Brain microvascular endothelial cell (primary cell): ENCODE data around the gene ADRA2A.

Source experiments
- DNase-seq: peaks from one replicate; pipeline ENCODE4 v3.0.0-alpha.2; 2020
- H3K27ac ChIP-seq: fragments of 250-450 bp; sonication (Bioruptor Pico); 2 replicates; pipeline ENCODE4 v1.5.1; 2020; ENCODE audit warnings: mild to moderate bottlenecking, moderate library complexity
- H3K27me3 ChIP-seq: fragments of 250-450 bp; sonication (Bioruptor Pico); replicated peaks from 2 replicates; pipeline ENCODE4 v1.5.1; 2020; ENCODE audit warnings: mild to moderate bottlenecking
- H3K36me3 ChIP-seq: fragments of 250-450 bp; sonication (Bioruptor Pico); replicated peaks from 2 replicates; pipeline ENCODE4 v1.5.1; 2020; ENCODE audit warnings: mild to moderate bottlenecking
- H3K4me3 ChIP-seq: 2 replicates; pipeline ENCODE4 v1.5.1; 2011; ENCODE audit warnings: low read depth, mild to moderate bottlenecking, control low read depth, low read length, moderate library complexity
- CTCF ChIP-seq: IDR thresholded peaks from 2 replicates; pipeline ENCODE4 v1.5.1; 2011; ENCODE audit warnings: low read depth, mild to moderate bottlenecking, moderate library complexity, low read length, control low read depth, inconsistent platforms; ENCODE audit errors: missing control alignments
- in situ Hi-C: cut with HindIII; loops from 2 replicates; pipeline ENCODE4 v1.10.0; 2017; ENCODE audit warnings: low sequenced_read_pairs, low pct_ligation_motif_present

Gene ADRA2A

GRCh38 chr10:111118758-111119157, 41.9 kb downstream of the ADRA2A start:
- TF ChIP-seq CTCF, result no peak
- no peak overlapping the region for H3K27ac ChIP-seq
- H3K27me3 ChIP-seq, result no peaks in the 10 kb centered on the region
- H3K36me3 ChIP-seq, result no peaks in the 10 kb centered on the region
- in situ Hi-C loops, result no loop called here
- no peak overlapping the region for H3K4me3 ChIP-seq
- DNase-seq, result no peak

- DNase-seq, result no peak
Measured at GRCh38 chr10:111119637-111120036, 42.8 kb downstream of the ADRA2A start.

GRCh38 chr10:111122127-111122526, 45.3 kb downstream of the ADRA2A start:
- H3K4me3 ChIP-seq, result no peak overlapping the region
- H3K27me3 ChIP-seq, result no peaks in the 10 kb centered on the region
- DNase-seq, result no peak
- H3K36me3 ChIP-seq, result no peaks in the 10 kb centered on the region
- no peak overlapping the region for H3K27ac ChIP-seq
- TF ChIP-seq CTCF, result no peak
- in situ Hi-C loops, result no loop called here

More at GRCh38 chr10:111119637-111120036, 42.8 kb downstream of the ADRA2A start:
- in situ Hi-C loops, result no loop called here
- Histone ChIP-seq H3K27ac (no peak overlapping the region), H3K27me3 (no peaks in the 10 kb centered on the region), H3K36me3 (no peaks in the 10 kb centered on the region), H3K4me3 (no peak overlapping the region)
- TF ChIP-seq CTCF, result no peak

- DNase-seq, result no peak
- no peak overlapping the region for H3K4me3 ChIP-seq
- no peaks in the 10 kb centered on the region for H3K36me3 ChIP-seq
- in situ Hi-C loops, result no loop called here
- no peaks in the 10 kb centered on the region for H3K27me3 ChIP-seq
- no peak for TF ChIP-seq CTCF
- no peak overlapping the region for H3K27ac ChIP-seq
Measured at GRCh38 chr10:111123883-111124282, 47.1 kb downstream of the ADRA2A start.

GRCh38 chr10:111125102-111125501, 48.3 kb downstream of the ADRA2A start:
- Histone ChIP-seq H3K36me3 (no peaks in the 10 kb centered on the region), H3K4me3 (no peak overlapping the region), H3K27ac (no peak overlapping the region), H3K27me3 (no peaks in the 10 kb centered on the region)
- in situ Hi-C loops, result no loop called here
- no peak for DNase-seq
- TF ChIP-seq CTCF, result no peak

- H3K4me3 ChIP-seq, result no peak overlapping the region
- in situ Hi-C loops, result no loop called here
- no peak overlapping the region for H3K27ac ChIP-seq
- H3K27me3 ChIP-seq, result no peaks in the 10 kb centered on the region
- no peak for TF ChIP-seq CTCF
- no peaks in the 10 kb centered on the region for H3K36me3 ChIP-seq
- DNase-seq, result peak; percentile 3
Measured at GRCh38 chr10:111126077-111126476, 49.2 kb downstream of the ADRA2A start.
